Endometrium (tissue), 2 donors: ENCODE results near the gene SUSD4.

Source experiments
- FAIRE-seq: peaks from 2 replicates; lab custom pipeline; 2012; peaks lifted over from hg19 to GRCh38; lab: Jason Lieb, UNC
- donor health status: control.
- donor health status: control.

Gene SUSD4

GRCh38 chr1:223209293-223209898, 154.6 kb downstream of the SUSD4 start:
- FAIRE-seq: no peak

GRCh38 chr1:223208164-223209076, 155.6 kb downstream of the SUSD4 start:
- no peak for FAIRE-seq

GRCh38 chr1:223207293-223208066, 156.5 kb downstream of the SUSD4 start:
- no peak for FAIRE-seq

- no peak for FAIRE-seq
These were observed 159.6 kb downstream of the SUSD4 start for GRCh38 chr1:223204424-223204823.

GRCh38 chr1:223203694-223204093, 160.3 kb downstream of the SUSD4 start:
- no peak for FAIRE-seq

GRCh38 chr1:223203034-223203408, 161.0 kb downstream of the SUSD4 start:
- FAIRE-seq: no peak

- no peak for FAIRE-seq
These were observed 161.5 kb downstream of the SUSD4 start for GRCh38 chr1:223202376-223203033.

GRCh38 chr1:223201967-223202366, 162.0 kb downstream of the SUSD4 start:
- FAIRE-seq: no peak

GRCh38 chr1:223200903-223201302, 163.1 kb downstream of the SUSD4 start:
- no peak for FAIRE-seq

- FAIRE-seq: no peak
These were observed 164.8 kb downstream of the SUSD4 start for GRCh38 chr1:223199094-223199647.

- no peak for FAIRE-seq
These were observed 165.4 kb downstream of the SUSD4 start for GRCh38 chr1:223198628-223198965.

GRCh38 chr1:223197923-223198627, 165.9 kb downstream of the SUSD4 start:
- no peak for FAIRE-seq

GRCh38 chr1:223189903-223190724, 173.9 kb downstream of the SUSD4 start:
- no peak for FAIRE-seq

- no peak for FAIRE-seq
These were observed 174.5 kb downstream of the SUSD4 start for GRCh38 chr1:223189525-223189902.

- no peak for FAIRE-seq
These were observed 175.2 kb downstream of the SUSD4 start for GRCh38 chr1:223188618-223189356.

GRCh38 chr1:223186800-223187199, 177.2 kb downstream of the SUSD4 start:
- FAIRE-seq: no peak

GRCh38 chr1:223183268-223183862, 180.6 kb downstream of the SUSD4 start:
- no peak for FAIRE-seq

GRCh38 chr1:223180731-223181321, 183.2 kb downstream of the SUSD4 start:
- no peak for FAIRE-seq

- FAIRE-seq: no peak
These were observed 184.2 kb downstream of the SUSD4 start for GRCh38 chr1:223179786-223180185.
